DOHH2 (cell line): ENCODE results near the gene FAM171A1.

Experiments used
- H3F3A ChIP-seq: fragments of 200-600 bp; sonication (generic), shearing (Covaris generic); 2 replicates; pipeline ENCODE4 v1.6.0; 2016; ENCODE audit warnings: antibody characterized with exemption, mild to moderate bottlenecking; ENCODE audit not compliant: control insufficient read depth, insufficient read depth
- H3K27ac ChIP-seq: fragments of 200-600 bp; sonication (generic); 2 replicates; pipeline ENCODE4 v1.5.1; 2014; ENCODE audit warnings: low read depth, mild to moderate bottlenecking, low read length, moderate library complexity
- H3K27me3 ChIP-seq: fragments of 200-600 bp; sonication (generic); 2 replicates; pipeline ENCODE4 v1.6.1; 2014; ENCODE audit warnings: mild to moderate bottlenecking, low read length, mixed read lengths; ENCODE audit not compliant: control insufficient read depth
- H3K36me3 ChIP-seq: fragments of 200-600 bp; sonication (generic); 2 replicates; pipeline ENCODE4 v1.6.1; 2014; ENCODE audit warnings: mild to moderate bottlenecking, low read length, moderate library complexity, mixed read lengths; ENCODE audit not compliant: control insufficient read depth
- H3K4me1 ChIP-seq: fragments of 200-600 bp; sonication (generic); 2 replicates; pipeline ENCODE4 v1.6.1; 2014; ENCODE audit warnings: mild to moderate bottlenecking, low read length, mixed read lengths; ENCODE audit not compliant: control insufficient read depth
- H3K4me2 ChIP-seq: fragments of 200-600 bp; sonication (generic); 2 replicates; pipeline ENCODE4 v1.6.0; 2014; ENCODE audit warnings: mild to moderate bottlenecking, low read length, moderate library complexity
- H3K4me3 ChIP-seq: fragments of 200-600 bp; sonication (generic); 2 replicates; pipeline ENCODE4 v1.5.1; 2014; ENCODE audit warnings: mild to moderate bottlenecking, low read length, mixed read lengths
- H3K79me2 ChIP-seq: fragments of 200-600 bp; sonication (generic); 2 replicates; pipeline ENCODE4 v1.6.1; 2014; ENCODE audit warnings: mild to moderate bottlenecking, low read length, mixed read lengths; ENCODE audit not compliant: control insufficient read depth
- H3K9me2 ChIP-seq: fragments of 200-600 bp; sonication (generic); replicated peaks from 2 replicates; pipeline ENCODE4 v1.6.1; 2014; ENCODE audit warnings: mild to moderate bottlenecking, low read length, mixed read lengths; ENCODE audit not compliant: control insufficient read depth
- H3K9me3 ChIP-seq: fragments of 200-600 bp; sonication (generic); 2 replicates; pipeline ENCODE4 v1.6.1; 2014; ENCODE audit warnings: antibody characterized with exemption, low read length, mixed read lengths; ENCODE audit not compliant: control insufficient read depth, insufficient read depth
- H4K20me1 ChIP-seq: fragments of 200-600 bp; sonication (generic); 2 replicates; pipeline ENCODE4 v1.6.0; 2014; ENCODE audit warnings: low read depth, mild to moderate bottlenecking, antibody characterized with exemption, low read length, moderate library complexity; ENCODE audit not compliant: control insufficient read depth, insufficient read depth
- CTCF ChIP-seq: fragments of 200-600 bp; sonication (generic); IDR thresholded peaks from one replicate; pipeline ENCODE4 v1.5.1; 2014; ENCODE audit warnings: antibody characterized with exemption, mild to moderate bottlenecking, low read depth, low read length; ENCODE audit not compliant: poor library complexity, severe bottlenecking
- EZH2phosphoT487 ChIP-seq: fragments of 200-600 bp; sonication (generic); IDR thresholded peaks from 2 replicates; pipeline ENCODE4 v1.6.1; 2017; ENCODE audit warnings: borderline replicate concordance, mild to moderate bottlenecking, antibody characterized with exemption, low read length, moderate library complexity, mixed read lengths

FAM171A1 gene

GRCh38 chr10:15225511-15225910 lies 145.6 kb downstream of the FAM171A1 start:
- Histone ChIP-seq H3K79me2 (no peaks in the 10 kb centered on the region), H3K27me3 (no peaks in the 10 kb centered on the region), H3K9me2 (no peaks in the 10 kb centered on the region), H3K9me3 (no peaks in the 10 kb centered on the region), H3K4me1 (no peaks in the 10 kb centered on the region), H3K36me3 (no peaks in the 10 kb centered on the region), H3K4me2 (no peak overlapping the region), H3K4me3 (no peak overlapping the region), H3K27ac (no peak overlapping the region), H3F3A (no peaks in the 10 kb centered on the region), H4K20me1 (no peaks in the 10 kb centered on the region)
- TF ChIP-seq EZH2phosphoT487 = no peak

DNA sequence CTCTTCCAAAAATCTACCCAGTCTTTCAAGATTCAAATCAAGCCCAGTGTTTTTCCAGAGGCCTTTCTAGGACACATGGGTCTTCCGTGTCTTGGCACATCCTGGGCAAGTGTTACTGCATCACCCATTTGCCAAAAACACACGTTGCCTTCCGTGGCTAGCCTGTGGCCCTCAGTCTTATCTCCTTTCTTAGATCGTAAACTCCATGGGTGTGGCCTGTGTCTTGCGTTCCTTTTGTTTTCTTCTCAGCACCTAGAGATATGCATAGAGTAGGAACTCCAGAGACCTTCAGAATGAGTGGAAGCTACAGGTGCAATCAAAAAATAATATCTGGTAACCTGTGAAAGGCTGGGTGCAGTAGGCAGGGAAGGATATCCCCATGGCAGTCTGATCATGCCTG lies 146.1 kb downstream of the FAM171A1 start:
- no peaks in the 10 kb centered on the region for H3K79me2 ChIP-seq
- H3F3A ChIP-seq = no peaks in the 10 kb centered on the region
- H3K4me1 ChIP-seq = no peaks in the 10 kb centered on the region
- H3K27ac ChIP-seq = no peak overlapping the region
- no peaks in the 10 kb centered on the region; the same call in 1 of the 2 replicates for H3K27me3 ChIP-seq
- H3K9me2 ChIP-seq = no peaks in the 10 kb centered on the region
- no peak overlapping the region for H3K4me3 ChIP-seq
- TF ChIP-seq CTCF (no peak), EZH2phosphoT487 (no peak)
- no peaks in the 10 kb centered on the region for H3K9me3 ChIP-seq
- no peaks in the 10 kb centered on the region for H4K20me1 ChIP-seq
- no peak overlapping the region for H3K4me2 ChIP-seq
- H3K36me3 ChIP-seq = no peaks in the 10 kb centered on the region

- Histone ChIP-seq H3K27ac (no peak overlapping the region), H3K4me1 (no peaks in the 10 kb centered on the region), H3K27me3 (no peaks in the 10 kb centered on the region; the same call in 1 of the 2 replicates), H3K9me2 (no peaks in the 10 kb centered on the region), H4K20me1 (no peaks in the 10 kb centered on the region), H3K4me3 (no peak overlapping the region), H3K36me3 (no peaks in the 10 kb centered on the region), H3K4me2 (no peak overlapping the region), H3K79me2 (no peaks in the 10 kb centered on the region), H3F3A (no peaks in the 10 kb centered on the region), H3K9me3 (no peaks in the 10 kb centered on the region)
- no peak for TF ChIP-seq CTCF
- TF ChIP-seq EZH2phosphoT487 = no peak
Measured at GRCh38 chr10:15223174-15223573, 147.9 kb downstream of the FAM171A1 start.

GRCh38 chr10:15222511-15222910 lies 148.6 kb downstream of the FAM171A1 start:
- no peaks in the 10 kb centered on the region for H4K20me1 ChIP-seq
- no peaks in the 10 kb centered on the region; the same call in 1 of the 2 replicates for H3K27me3 ChIP-seq
- no peaks in the 10 kb centered on the region for H3F3A ChIP-seq
- H3K4me3 ChIP-seq = no peak overlapping the region
- H3K36me3 ChIP-seq = no peaks in the 10 kb centered on the region
- TF ChIP-seq CTCF (no peak), EZH2phosphoT487 (no peak)
- H3K9me3 ChIP-seq = no peaks in the 10 kb centered on the region
- no peak overlapping the region for H3K4me2 ChIP-seq
- H3K79me2 ChIP-seq = no peaks in the 10 kb centered on the region
- H3K9me2 ChIP-seq = no peaks in the 10 kb centered on the region
- H3K4me1 ChIP-seq = no peaks in the 10 kb centered on the region
- no peak overlapping the region for H3K27ac ChIP-seq
